ENCODE measurements around the gene MED25.

DNA sequence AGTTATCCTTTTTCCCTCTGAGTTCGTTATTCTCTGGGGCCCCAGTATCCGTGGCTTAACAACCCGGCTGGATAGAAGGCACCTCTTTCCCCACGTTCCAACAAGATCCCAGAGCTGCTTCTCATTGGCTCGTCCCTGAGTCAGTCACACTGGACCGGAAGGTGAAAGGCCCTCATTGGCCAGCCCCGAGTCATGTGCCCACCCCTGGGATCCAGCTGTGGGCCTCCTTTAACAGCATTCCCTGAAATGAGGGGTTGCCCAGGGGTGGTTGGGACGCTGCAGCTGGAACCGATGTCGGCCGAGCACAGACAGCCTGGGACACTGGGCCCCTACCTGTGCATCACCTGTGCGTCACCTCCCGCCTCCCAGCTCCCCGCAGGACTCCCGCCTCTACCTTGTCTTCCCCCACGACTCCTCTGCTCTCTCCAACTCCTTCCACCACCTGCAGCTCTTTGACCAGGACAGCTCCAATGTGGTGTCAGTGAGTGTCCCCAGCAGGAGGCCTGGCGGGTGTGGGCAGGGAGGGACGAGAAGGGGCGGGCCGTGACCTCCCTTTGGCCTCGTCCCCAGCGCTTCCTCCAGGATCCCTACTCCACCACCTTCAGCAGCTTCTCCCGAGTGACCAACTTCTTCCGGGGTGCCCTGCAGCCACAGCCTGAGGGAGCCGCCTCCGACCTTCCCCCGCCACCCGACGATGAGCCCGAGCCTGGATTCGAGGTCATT, 63.7 kb downstream of the MED25 start:
- no peak for TF ChIP-seq POLR2AphosphoS5 (IDR thresholded peaks at IDR 0.05; ENCODE audit: low read depth, low read length)
- no peak for TF ChIP-seq TAF1 (IDR thresholded peaks at IDR 0.05; ENCODE audit: borderline replicate concordance, insufficient read depth, low read length)

Measured in PFSK-1 (cell line).